Neural progenitor cell (in vitro differentiated cells): Measurements from ENCODE around the gene ZSCAN5A.

ENCODE experiments used
- CTCF ChIP-seq: fragments of 200-600 bp; sonication (generic); IDR thresholded peaks from 2 replicates; pipeline ENCODE4 v1.5.1; 2017; ENCODE audit warnings: antibody characterized with exemption, mild to moderate bottlenecking
- EZH2 ChIP-seq: fragments of 200-600 bp; sonication (generic); IDR thresholded peaks from 2 replicates; pipeline ENCODE4 v1.6.1; 2017; ENCODE audit warnings: antibody characterized with exemption, mild to moderate bottlenecking, moderate library complexity
- EZH2phosphoT487 ChIP-seq: fragments of 200-600 bp; sonication (generic); IDR thresholded peaks from 2 replicates; pipeline ENCODE4 v1.6.1; 2017; ENCODE audit warnings: antibody characterized with exemption

DNA sequence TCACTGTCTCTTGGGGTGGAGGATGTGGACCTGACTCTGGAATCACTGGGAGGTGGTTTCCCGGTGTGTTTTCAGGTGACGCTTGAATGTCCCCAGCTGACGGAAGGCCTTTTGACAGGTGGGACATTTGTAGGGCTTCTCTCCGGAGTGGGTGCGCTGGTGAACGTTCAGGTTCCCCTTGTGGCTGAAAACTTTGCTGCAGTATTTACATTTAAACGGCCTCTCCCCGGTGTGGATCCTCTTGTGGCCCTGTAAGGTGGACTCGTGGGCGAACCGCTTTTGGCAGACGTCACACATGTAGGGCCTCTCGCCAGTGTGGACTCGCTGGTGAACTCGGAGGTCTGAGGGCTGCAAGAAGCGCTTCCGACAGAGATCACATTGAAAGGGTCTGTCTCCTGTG is 124.9 kb downstream of the ZSCAN5A start:
- TF ChIP-seq EZH2phosphoT487 (no peak), CTCF (peak; percentile 21), EZH2 (no peak)
